Ovary (tissue), 9 donors: ENCODE results near the gene ST6GALNAC6. TPM values are rescaled to one million over a fixed set of nuclear protein-coding genes. Genes with fewer than 3 reads are reported as not detected.
"Not testable (repeated sequence)": the region's sequence is repeated elsewhere in the genome, so short reads cannot be mapped to it uniquely, and the experiment has no call there.

Experiments
- DNase-seq, 5 donors: peaks; one replicate each; pipeline ENCODE4 v3.0.0-alpha.2; 2019 to 2020
- H3K27ac ChIP-seq, 2 donors: fragments of 200-600 bp; one replicate each; pipeline versions ENCODE4 v1.5.1 to v1.8.0; 2019 to 2022
- H3K27me3 ChIP-seq: fragments of 200-600 bp; one replicate; pipeline ENCODE4 v1.8.0; 2022
- H3K36me3 ChIP-seq: fragments of 200-600 bp; sonication (generic); one replicate; pipeline ENCODE4 v1.5.1; 2019
- H3K4me1 ChIP-seq: one replicate; pipeline ENCODE4 v1.8.1; 2013; ENCODE audit warnings: mild to moderate bottlenecking, moderate library complexity; ENCODE audit not compliant: insufficient read depth
- H3K4me3 ChIP-seq: fragments of 200-600 bp; sonication (generic); one replicate; pipeline ENCODE4 v1.5.1; 2017
- H3K9me3 ChIP-seq, 2 donors: fragments of 200-600 bp in 1 of 2; sonication (generic) in 1 of 2; one replicate each; pipeline versions ENCODE4 v1.5.1 to v1.8.1; 2013 to 2019; ENCODE audit warnings: mild to moderate bottlenecking in 1 of 2, moderate library complexity in 1 of 2
- EP300 ChIP-seq: sonication (generic); formaldehyde crosslinking; IDR thresholded peaks from one replicate; pipeline ENCODE4 v1.6.1; 2017; ENCODE audit warnings: antibody characterized with exemption
- POLR2A ChIP-seq: fragments of 450-650 bp; IDR thresholded peaks from one replicate; pipeline ENCODE4 v1.6.1; 2017; ENCODE audit warnings: antibody characterized with exemption, mild to moderate bottlenecking, moderate library complexity
- WGBS, 3 donors: extraction: QIAGEN DNeasy Blood & Tissue Kit in 1 of 3; methylation state at CpG; one replicate each; pipeline versions ENCODE4 v1.1.5 to v1.1.7; 2013 to 2017; 5-methylcytosine and 5-hydroxymethylcytosine counted together
- intact Hi-C, 4 donors: fragments of 100-400 bp; cut with DNase I; formaldehyde crosslinking; loops; one replicate each; pipeline versions ENCODE4 v1.11.0 to v1.15.1; 2022 to 2023
- polyA plus RNA-seq, 2 donors: library from polyadenylated mRNA; stranded (reverse); fragments of 200-250 nt in 1 of 2; fragments of 350-450 nt in 1 of 2; fragmentation: Illumina TruSeq in 1 of 2; extraction: RNeasy Lipid Tissue Mini Kit (QIAGEN cat#74804) in 1 of 2; gene quantifications; one replicate each; pipeline ENCODE4 v1.2.3, GENCODE V29; 2013 to 2014
- total RNA-seq, 7 donors: library from RNA; depleted of rRNA in 2 of 7; stranded (reverse); fragments of >200 nt in 2 of 7; fragmentation: NEBNext Ultra II Directional in 3 of 7; extraction: Animal tissue kit (Norgen Biotek cat#: 25700) in 3 of 7; gene quantifications; one replicate each; pipeline versions ENCODE4 v1.1.0 to v1.2.4, GENCODE V29; 2016 to 2023
- TF ChIP-seq, protein P1 (sequence below), 3 donors: fragments of 450-650 bp in 2 of 3; fragments of 200-600 bp in 1 of 3; IDR thresholded peaks; one replicate each; pipeline versions ENCODE4 v1.5.1 to v1.8.0; 2016 to 2022; ENCODE audit warnings: antibody characterized with exemption in 3 of 3, mild to moderate bottlenecking in 1 of 3
- donor health status: DM: no; HTN: no; CAD: no; lungs with moderate emphysema.
- donor health status: DM: no; HTN: no; CAD: no.
- donor health status: Bipolar disorder and iron deficiency.
- donor health status: DM: yes; HTN: yes; CAD: no.
- donor health status: DM: no; HTN: no; CAD: no.
- donor health status: DM: yes; HTN: yes; CAD: no.

ST6GALNAC6 gene
- total and polyA plus RNA-seq, 9 donors, result 52.5 to 145 (median 111) TPM

DNA sequence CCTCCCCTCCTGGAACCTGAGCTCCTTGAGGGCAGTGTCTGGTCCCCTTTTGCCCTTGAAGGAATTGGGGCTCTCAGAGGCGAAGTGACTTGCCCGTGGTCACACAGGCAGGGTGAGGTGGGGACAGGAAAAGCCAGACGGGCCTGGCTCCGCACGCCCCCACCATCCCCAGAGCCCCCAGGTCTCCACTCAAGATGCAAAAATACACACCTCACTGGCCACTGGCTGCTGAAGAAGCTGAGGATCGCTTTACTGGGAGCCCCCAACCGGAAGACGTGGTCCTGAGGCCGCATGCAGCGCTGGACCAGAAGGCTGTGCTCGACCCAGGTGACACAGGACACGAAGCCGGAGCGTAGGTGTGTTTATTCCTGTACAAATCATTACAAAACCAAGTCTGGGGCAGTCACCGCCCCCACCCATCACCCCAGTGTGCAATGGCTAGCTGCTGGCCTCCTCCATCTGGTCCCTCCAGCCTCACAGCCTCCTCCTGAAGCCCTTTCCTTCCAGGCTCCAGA lies 14.4 kb downstream of the ST6GALNAC6 start:
- Histone ChIP-seq H3K36me3 (no peaks in the 10 kb centered on the region), H3K27ac (no peak overlapping the region), H3K4me3 (no peak overlapping the region), H3K27me3 (no peaks in the 10 kb centered on the region), H3K4me1 (no peaks in the 10 kb centered on the region), H3K9me3 (no peaks in the 10 kb centered on the region)
- intact Hi-C loops, result no loop called here
- TF ChIP-seq POLR2A, result no peak
- TF ChIP-seq EP300, result no peak
- TF ChIP-seq, protein P1, sequence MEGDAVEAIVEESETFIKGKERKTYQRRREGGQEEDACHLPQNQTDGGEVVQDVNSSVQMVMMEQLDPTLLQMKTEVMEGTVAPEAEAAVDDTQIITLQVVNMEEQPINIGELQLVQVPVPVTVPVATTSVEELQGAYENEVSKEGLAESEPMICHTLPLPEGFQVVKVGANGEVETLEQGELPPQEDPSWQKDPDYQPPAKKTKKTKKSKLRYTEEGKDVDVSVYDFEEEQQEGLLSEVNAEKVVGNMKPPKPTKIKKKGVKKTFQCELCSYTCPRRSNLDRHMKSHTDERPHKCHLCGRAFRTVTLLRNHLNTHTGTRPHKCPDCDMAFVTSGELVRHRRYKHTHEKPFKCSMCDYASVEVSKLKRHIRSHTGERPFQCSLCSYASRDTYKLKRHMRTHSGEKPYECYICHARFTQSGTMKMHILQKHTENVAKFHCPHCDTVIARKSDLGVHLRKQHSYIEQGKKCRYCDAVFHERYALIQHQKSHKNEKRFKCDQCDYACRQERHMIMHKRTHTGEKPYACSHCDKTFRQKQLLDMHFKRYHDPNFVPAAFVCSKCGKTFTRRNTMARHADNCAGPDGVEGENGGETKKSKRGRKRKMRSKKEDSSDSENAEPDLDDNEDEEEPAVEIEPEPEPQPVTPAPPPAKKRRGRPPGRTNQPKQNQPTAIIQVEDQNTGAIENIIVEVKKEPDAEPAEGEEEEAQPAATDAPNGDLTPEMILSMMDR (IDR thresholded peaks at IDR 0.05), result no peak
- DNase-seq, result peak in 1 of 5 donors; percentile 18
- 72 to 83% (median 76%) methylated on average over 15 of the region's 15 CpGs for WGBS, 3 donors

DNA sequence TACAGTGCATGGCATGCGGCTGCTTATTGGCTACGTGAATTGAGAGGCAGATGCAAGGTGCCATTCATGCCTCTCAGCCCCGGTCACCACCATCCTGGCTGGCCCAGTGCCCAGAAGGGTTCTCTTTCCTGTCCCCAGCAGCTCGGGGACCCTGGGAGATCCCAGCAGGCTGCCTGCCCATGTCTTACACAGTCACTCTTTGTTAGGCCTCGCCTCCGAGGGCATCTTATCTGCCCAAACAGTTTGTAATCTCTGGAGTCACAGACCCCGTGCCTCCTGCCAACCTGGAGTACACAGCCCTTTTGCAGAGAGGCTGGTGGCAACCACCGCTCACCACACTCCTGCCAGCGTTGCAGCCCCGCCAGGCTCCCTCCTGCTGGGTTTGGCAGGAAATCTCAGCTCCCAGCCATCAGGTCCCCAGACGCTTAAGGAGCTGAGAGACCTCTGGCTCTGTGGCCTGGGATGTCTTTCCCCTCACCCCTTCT lies 14.9 kb downstream of the ST6GALNAC6 start:
- Histone ChIP-seq H3K4me1 (no peaks in the 10 kb centered on the region), H3K9me3 (no peaks in the 10 kb centered on the region), H3K4me3 (no peak overlapping the region), H3K36me3 (no peaks in the 10 kb centered on the region), H3K27me3 (no peaks in the 10 kb centered on the region), H3K27ac (no peak overlapping the region)
- TF ChIP-seq EP300 (no peak), POLR2A (no peak)
- TF ChIP-seq, protein P1 (IDR thresholded peaks at IDR 0.05), result no peak
- peak in 3 of 5 donors; percentile 20 to 62 (median 47) for DNase-seq
- 69 to 74% (median 70%) methylated on average over 11 of the region's 11 CpGs for WGBS, 3 donors
- intact Hi-C loops, result no loop called here

DNA sequence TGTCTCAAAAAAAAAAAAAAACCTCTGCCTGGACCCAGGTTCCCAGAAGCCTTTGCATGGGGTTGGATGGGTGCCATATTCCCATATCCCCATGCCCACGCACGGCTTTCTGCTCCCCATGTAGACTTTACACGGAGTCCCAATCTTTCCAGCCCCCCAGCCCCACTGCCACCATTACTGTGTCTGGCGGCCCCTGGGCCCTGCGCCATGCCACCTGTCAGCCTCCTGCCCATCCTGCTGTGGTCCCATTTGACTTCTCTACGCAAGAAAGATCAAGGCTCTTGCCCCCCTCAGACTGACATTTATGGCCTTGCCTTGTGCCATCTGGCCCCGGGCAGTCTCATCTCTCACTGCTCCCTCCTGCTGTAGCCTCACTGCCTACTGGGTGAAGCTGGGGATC lies 15.4 kb downstream of the ST6GALNAC6 start:
- intact Hi-C loops, result no loop called here
- Histone ChIP-seq H3K27ac (no peak overlapping the region), H3K36me3 (no peaks in the 10 kb centered on the region)

DNA sequence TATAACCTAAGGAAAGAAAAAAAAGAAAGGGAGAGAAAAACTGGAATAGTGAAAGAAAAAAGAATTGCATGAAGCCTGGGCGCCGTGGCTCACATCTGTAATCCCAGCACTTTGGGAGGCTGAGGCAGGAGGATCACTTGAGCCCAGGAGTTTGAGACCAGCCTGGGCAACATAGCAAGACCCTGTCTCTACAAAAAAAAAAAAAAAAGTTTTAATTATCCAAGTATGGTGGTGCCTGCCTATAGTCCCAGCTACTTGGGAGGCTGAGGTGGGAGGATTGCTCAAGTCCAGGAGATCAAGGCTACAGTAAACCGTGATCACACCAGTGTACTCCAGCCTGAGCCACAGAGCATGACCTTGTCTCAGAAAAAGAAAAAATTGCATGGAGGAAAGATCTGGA lies 17.7 kb downstream of the ST6GALNAC6 start:
- H3K27me3 ChIP-seq, intact Hi-C loops, H3K27ac ChIP-seq, H3K4me1 ChIP-seq, H3K4me3 ChIP-seq, H3K36me3 ChIP-seq, DNase-seq, H3K9me3 ChIP-seq: not testable (repeated sequence)
- WGBS, 3 donors, result 66 to 79% (median 69%) methylated on average over 3 of the region's 3 CpGs

More for the DNA sequence above, 15.4 kb downstream of the ST6GALNAC6 start:
- Histone ChIP-seq H3K9me3 (no peaks in the 10 kb centered on the region), H3K4me3 (no peak overlapping the region), H3K4me1 (no peaks in the 10 kb centered on the region), H3K27me3 (no peaks in the 10 kb centered on the region)
- peak in 1 of 5 donors; percentile 28 for DNase-seq
- 69 to 81% (median 73%) methylated on average over 7 of the region's 7 CpGs for WGBS, 3 donors
- TF ChIP-seq, protein P1 (IDR thresholded peaks at IDR 0.05), result no peak
- TF ChIP-seq POLR2A, result no peak
- no peak for TF ChIP-seq EP300

DNA sequence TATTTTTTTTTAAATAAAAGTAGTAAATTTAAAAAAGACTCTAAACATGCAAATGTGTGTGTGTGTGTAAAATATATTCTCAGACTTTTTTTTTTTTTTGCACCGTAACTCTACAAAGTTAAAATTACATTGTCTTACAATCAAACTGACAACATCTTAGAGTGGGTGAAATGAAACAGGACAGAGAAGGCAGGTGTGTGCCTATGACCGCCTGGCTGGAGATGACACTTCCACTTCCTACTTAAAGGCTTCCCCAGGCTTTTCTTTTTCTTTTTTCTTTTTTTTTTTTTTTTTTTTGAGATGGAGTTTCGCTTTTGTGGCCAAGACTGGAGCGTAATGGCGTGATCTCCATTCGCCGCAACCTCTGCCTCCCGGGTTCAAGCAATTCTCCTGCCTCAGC lies 19.3 kb downstream of the ST6GALNAC6 start:
- WGBS, 3 donors, result 76 to 80% (median 77%) methylated on average over 8 of the region's 8 CpGs
- no peaks in the 10 kb centered on the region for H3K9me3 ChIP-seq
- intact Hi-C loops, result no loop called here

More for the DNA sequence above, 19.3 kb downstream of the ST6GALNAC6 start:
- no peak for DNase-seq
- no peak overlapping the region for H3K27ac ChIP-seq
- TF ChIP-seq POLR2A (no peak), EP300 (no peak)
- TF ChIP-seq, protein P1 (IDR thresholded peaks at IDR 0.05), result no peak
- H3K36me3 ChIP-seq, result no peaks in the 10 kb centered on the region
- peaks cover 16% of the 10 kb centered on the region for H3K4me1 ChIP-seq
- no peaks in the 10 kb centered on the region for H3K27me3 ChIP-seq
- no peak overlapping the region for H3K4me3 ChIP-seq
